Motor neuron (in vitro differentiated cells): ENCODE results near the gene FADS1. TPM values are rescaled to one million over a fixed set of nuclear protein-coding genes. Genes with fewer than 3 reads are reported as not detected.

Source experiments
- ATAC-seq, 8 experiments: fragments of 200-7000 bp; cut with Tn5 transposase; replicated peaks in 6 of 8; 2 replicates each; pipeline ENCODE4 v1.8.0; 2021; ENCODE audit warnings: mild to moderate bottlenecking in 8 of 8, moderate library complexity in 8 of 8
- H3K27ac ChIP-seq, 2 donors: fragments of 250-450 bp; sonication (Bioruptor Pico); 2 replicates each; pipeline ENCODE4 v1.9.0; 2021; ENCODE audit warnings: antibody characterized with exemption in 2 of 2, mild to moderate bottlenecking in 2 of 2, moderate library complexity in 1 of 2
- H3K4me1 ChIP-seq, 2 donors: fragments of 250-450 bp; sonication (Bioruptor Pico); replicated peaks in 1 of 2; 2 replicates each; pipeline ENCODE4 v1.6.1; 2021; ENCODE audit warnings: antibody characterized with exemption in 2 of 2, mild to moderate bottlenecking in 2 of 2, moderate library complexity in 1 of 2
- H3K4me3 ChIP-seq, 5 donors: fragments of 250-450 bp; sonication (Bioruptor Pico); 2 replicates each; pipeline ENCODE4 v1.9.0; 2021; ENCODE audit warnings: antibody characterized with exemption in 5 of 5, mild to moderate bottlenecking in 5 of 5, moderate library complexity in 4 of 5
- WGBS, 10 experiments: fragments of 450-650 bp; shearing (Covaris generic); methylation state at CpG; one replicate each; pipeline ENCODE4 v1.0.0; 2022; 5-methylcytosine and 5-hydroxymethylcytosine counted together
- in situ Hi-C, 9 experiments: fragments of 400-800 bp; cut with MboI; loops; one replicate each; pipeline ENCODE4 v1.15.0; 2021; ENCODE audit warnings: low sequenced_read_pairs in 9 of 9, low pct_unique_long_range_greater_than_20kb in 2 of 9; ENCODE audit not compliant: unreplicated experiment in 9 of 9
- total RNA-seq, 8 experiments: library from RNA; unstranded; fragments of 300-600 nt; gene quantifications; 2 replicates each; pipeline versions ENCODE4 v1.2.3 to v1.2.4, GENCODE V29; 2022

Gene FADS1
- total RNA-seq, 8 experiments from 2014 or later: 55.0 to 165 (median 116) TPM

DNA sequence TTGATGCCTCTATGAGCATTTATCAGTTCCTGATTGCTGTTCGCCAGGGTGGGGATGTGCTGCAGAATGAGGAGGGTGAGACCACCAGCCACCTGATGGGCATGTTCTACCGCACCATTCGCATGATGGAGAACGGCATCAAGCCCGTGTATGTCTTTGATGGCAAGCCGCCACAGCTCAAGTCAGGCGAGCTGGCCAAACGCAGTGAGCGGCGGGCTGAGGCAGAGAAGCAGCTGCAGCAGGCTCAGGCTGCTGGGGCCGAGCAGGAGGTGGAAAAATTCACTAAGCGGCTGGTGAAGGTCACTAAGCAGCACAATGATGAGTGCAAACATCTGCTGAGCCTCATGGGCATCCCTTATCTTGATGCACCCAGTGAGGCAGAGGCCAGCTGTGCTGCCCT is 21.3 kb downstream of the FADS1 start:
- in situ Hi-C loops: loop anchor here in 1 of 9 experiments (25.0 kb wide), 1 partner anchor 317 kb away; the partner anchor contains the start of gene INCENP
- Histone ChIP-seq H3K4me3 (no peak overlapping the region), H3K27ac (no peak overlapping the region), H3K4me1 (peaks cover 4 to 14% of the 10 kb centered on the region in 2 donors)
- ATAC-seq: no peak
- 75 to 92% (median 81%) methylated on average over 1 to 6 of the region's 12 CpGs; no CpG with 5 or more reads in 4 of the 10 experiments for WGBS, 10 experiments

GRCh38 chr11:61794579-61794978 is 22.2 kb downstream of the FADS1 start:
- Histone ChIP-seq H3K4me3 (no peak overlapping the region), H3K4me1 (peaks cover 4 to 14% of the 10 kb centered on the region in 2 donors), H3K27ac (no peak overlapping the region)
- 72 to 100% (median 96%) methylated on average over 1 to 4 of the region's 4 CpGs; no CpG with 5 or more reads in 1 of the 10 experiments for WGBS, 10 experiments
- no peak for ATAC-seq
- in situ Hi-C loops: loop anchor here in 1 of 9 experiments (25.0 kb wide), 1 partner anchor 318 kb away; the partner anchor contains the start of gene INCENP

- ATAC-seq: no peak
- H3K27ac ChIP-seq: no peak overlapping the region
- peak overlapping the region in 3 of 5 donors; percentile 72 to 94 (median 87) for H3K4me3 ChIP-seq
- peaks cover 4 to 14% of the 10 kb centered on the region in 2 donors for H3K4me1 ChIP-seq
- WGBS, 10 experiments: 0 to 71% (median 27%) methylated on average over 1 to 3 of the region's 3 CpGs; no CpG with 5 or more reads in 3 of the 10 experiments
- in situ Hi-C loops: loop anchor here in 1 of 9 experiments (25.0 kb wide), 1 partner anchor 318 kb away; the partner anchor contains the start of gene INCENP
Measured at GRCh38 chr11:61793829-61794204, 23.0 kb downstream of the FADS1 start.

DNA sequence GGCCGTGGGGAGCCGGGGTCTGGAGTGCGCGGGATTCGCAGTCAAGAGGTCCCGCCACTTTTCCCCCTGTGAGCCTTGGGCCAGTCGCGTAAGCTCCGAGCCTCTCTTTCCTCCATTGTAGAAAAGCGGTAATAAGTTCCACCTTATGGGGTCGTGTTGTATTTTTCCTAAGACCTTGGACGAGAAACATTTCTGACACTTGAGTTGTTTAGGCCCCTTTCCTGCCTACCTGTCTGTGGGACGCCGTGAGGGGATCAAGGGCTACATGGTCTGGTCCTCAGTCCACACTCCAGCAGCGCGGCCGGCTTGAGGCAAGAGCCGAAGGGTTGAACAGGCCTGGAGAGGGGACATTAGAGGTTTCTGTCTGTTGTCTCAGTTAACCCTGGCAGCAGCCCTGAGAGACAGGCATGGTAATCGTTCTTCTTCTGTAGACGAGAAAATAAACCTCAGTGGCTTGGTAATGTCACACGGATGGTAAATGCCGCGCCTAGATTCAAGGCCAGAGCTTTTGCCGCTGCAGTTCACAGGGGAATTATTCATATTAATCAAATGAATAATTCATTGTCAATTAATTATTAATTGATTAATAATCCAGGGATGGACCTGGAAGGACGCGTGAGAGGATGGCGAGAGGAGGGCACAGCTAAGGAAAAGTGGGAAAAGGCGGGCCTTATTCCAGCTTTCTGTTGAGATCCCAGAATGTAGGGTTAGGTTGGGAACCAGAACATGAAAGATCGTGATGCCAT is 23.5 kb downstream of the FADS1 start:
- ATAC-seq: peak in 3 of 8 experiments; percentile 5 to 32 (median 8)
- 0 to 40% (median 2%) methylated on average over 1 to 15 of the region's 29 CpGs for WGBS, 10 experiments
- Histone ChIP-seq H3K4me1 (peaks cover 4 to 14% of the 10 kb centered on the region in 2 donors), H3K27ac (peak overlapping the region; percentile 99 to 100), H3K4me3 (peak overlapping the region; percentile 72 to 94 (median 76))
- in situ Hi-C loops: loop anchor here in 1 of 9 experiments (25.0 kb wide), 1 partner anchor 319 kb away; the partner anchor contains the start of gene INCENP

- H3K4me3 ChIP-seq: peak within 1 kb of the TSS; percentile 72 to 94 (median 76)
- WGBS, 10 experiments: 0% methylated on average over 1 to 2 of the region's 61 CpGs; no CpG with 5 or more reads in 8 of the 10 experiments
- in situ Hi-C loops: loop anchor here in 1 of 9 experiments (25.0 kb wide), 1 partner anchor 320 kb away; the partner anchor contains the start of gene INCENP
- peak; percentile 84 to 89 (median 87) for ATAC-seq
- H3K27ac ChIP-seq: peak within 1 kb of the TSS; percentile 99 to 100
- H3K4me1 ChIP-seq: peaks cover 4 to 13% of the 10 kb centered on the region in 2 donors
Measured at GRCh38 chr11:61792310-61793082, 24.3 kb downstream of the FADS1 start, which contains the start of the genes FEN1 and TMEM258. Gene FEN1 (plus strand): TSS chr11:61792911. CDS start chr11:61795362, 2,451 bp downstream. Gene TMEM258 (minus strand): TSS chr11:61792599. CDS start chr11:61792558, 41 bp downstream.

DNA sequence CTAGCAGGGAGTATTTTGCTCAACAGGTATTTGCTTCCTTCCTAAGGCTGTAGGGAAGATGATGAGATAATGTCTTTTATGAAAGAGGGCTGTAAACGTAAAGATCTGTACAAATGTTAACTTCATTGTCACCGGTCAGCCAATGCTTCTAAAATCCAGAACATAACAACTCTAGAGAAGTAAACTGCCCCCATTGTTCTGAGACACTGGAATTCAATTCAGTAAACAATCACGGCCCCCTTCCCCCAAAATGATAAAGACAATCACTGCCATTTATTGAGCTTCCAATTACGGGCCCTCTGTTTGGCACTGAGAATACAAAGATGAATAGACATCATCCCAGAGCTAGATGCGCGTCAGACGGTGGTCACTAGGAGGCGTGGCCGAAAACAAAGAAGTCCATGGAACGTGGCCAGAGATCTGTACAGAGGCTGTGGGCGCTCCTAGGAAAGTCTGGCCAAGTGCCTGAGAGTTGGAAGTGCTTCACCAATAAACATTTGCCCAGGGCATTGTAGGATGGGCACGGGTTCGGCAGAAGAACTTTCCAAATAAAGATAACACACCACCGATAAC is 25.0 kb downstream of the FADS1 start:
- 0 to 33% (median 8%) methylated on average over 1 to 9 of the region's 14 CpGs for WGBS, 10 experiments
- Histone ChIP-seq H3K27ac (peak overlapping the region; percentile 99 to 100), H3K4me1 (peaks cover 4 to 11% of the 10 kb centered on the region in 2 donors), H3K4me3 (peak overlapping the region; percentile 72 to 94 (median 76))
- in situ Hi-C loops: loop anchor here in 1 of 9 experiments (25.0 kb wide), 1 partner anchor 320 kb away; the partner anchor contains the start of gene INCENP
- ATAC-seq: peak; percentile 52 to 77 (median 74)

GRCh38 chr11:61787928-61788491 is 28.8 kb downstream of the FADS1 start:
- Histone ChIP-seq H3K27ac (no peak overlapping the region), H3K4me1 (peaks cover 0 to 6% of the 10 kb centered on the region in 2 donors), H3K4me3 (no peak overlapping the region)
- peak in 2 of 8 experiments; percentile 4 for ATAC-seq
- WGBS, 10 experiments: 30 to 66% (median 49%) methylated on average over 2 to 6 of the region's 9 CpGs; no CpG with 5 or more reads in 3 of the 10 experiments
- in situ Hi-C loops: loop anchor here in 1 of 9 experiments (25.0 kb wide), 1 partner anchor 324 kb away; the partner anchor contains the start of gene INCENP

DNA sequence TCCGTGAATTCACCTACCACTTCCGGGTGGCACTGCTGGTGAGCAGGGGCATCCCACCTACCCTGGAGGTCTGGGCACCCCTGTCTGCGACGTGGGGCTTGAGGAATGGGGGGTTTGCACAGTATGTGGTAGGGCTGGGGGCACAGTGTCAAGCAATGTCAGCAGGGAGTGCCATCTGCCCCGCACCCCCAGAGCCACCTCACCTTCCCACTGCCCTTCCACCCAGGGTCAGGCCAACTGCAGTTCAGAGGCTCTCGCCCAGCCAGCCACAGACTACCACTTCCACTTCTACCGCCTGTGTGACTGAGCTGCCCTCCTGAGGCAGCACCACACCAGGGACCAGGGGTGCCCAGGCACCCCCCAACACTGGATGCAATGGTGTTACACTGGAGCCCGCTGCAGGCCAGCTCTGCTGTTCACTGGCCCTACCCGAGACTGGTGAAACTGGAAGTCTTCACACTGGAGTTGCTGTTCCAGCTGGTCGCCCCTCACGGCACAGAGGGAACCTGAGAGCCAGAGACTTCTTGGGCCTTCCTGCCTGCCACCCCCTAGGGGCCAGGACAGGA is 30.9 kb downstream of the FADS1 start:
- in situ Hi-C loops: loop anchor here in 1 of 9 experiments (25.0 kb wide), 1 partner anchor 326 kb away; the partner anchor contains the start of gene INCENP
- ATAC-seq: peak in 3 of 8 experiments; percentile 3 to 6 (median 5)
- Histone ChIP-seq H3K27ac (no peak overlapping the region), H3K4me3 (no peak overlapping the region), H3K4me1 (no peaks in the 10 kb centered on the region)
- 80 to 100% (median 100%) methylated on average over 1 to 5 of the region's 11 CpGs; no CpG with 5 or more reads in 6 of the 10 experiments for WGBS, 10 experiments

DNA sequence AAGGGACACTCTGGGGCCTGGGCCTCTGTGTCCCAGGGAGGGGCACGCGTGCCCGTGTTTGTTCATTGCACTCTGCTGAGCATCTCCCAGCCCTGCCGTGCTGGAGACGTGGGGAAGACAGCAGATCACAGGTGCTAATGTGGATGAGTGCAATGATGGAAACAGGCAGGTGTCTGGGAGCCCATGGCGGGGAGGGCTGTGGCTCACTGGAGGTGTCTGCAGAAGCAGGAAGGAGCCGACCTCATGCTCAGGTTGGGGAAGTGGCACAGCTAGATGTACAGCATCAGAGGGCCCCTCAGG is 32.3 kb downstream of the FADS1 start:
- Histone ChIP-seq H3K27ac (no peak overlapping the region), H3K4me3 (no peak overlapping the region), H3K4me1 (no peaks in the 10 kb centered on the region)
- 50 to 100% methylated on average over 2 of the region's 7 CpGs; no CpG with 5 or more reads in 8 of the 10 experiments for WGBS, 10 experiments
- in situ Hi-C loops: loop anchor here in 1 of 9 experiments (25.0 kb wide), 1 partner anchor 328 kb away; the partner anchor contains the start of gene INCENP
- no peak for ATAC-seq

GRCh38 chr11:61783717-61784505 is 32.9 kb downstream of the FADS1 start:
- Histone ChIP-seq H3K27ac (no peak overlapping the region), H3K4me3 (no peak overlapping the region), H3K4me1 (no peaks in the 10 kb centered on the region)
- peak in 1 of 8 experiments; percentile 10 for ATAC-seq
- 40 to 83% (median 72%) methylated on average over 1 to 6 of the region's 13 CpGs; no CpG with 5 or more reads in 7 of the 10 experiments for WGBS, 10 experiments
- in situ Hi-C loops: loop anchor here in 1 of 9 experiments (25.0 kb wide), 1 partner anchor 328 kb away; the partner anchor contains the start of gene INCENP

DNA sequence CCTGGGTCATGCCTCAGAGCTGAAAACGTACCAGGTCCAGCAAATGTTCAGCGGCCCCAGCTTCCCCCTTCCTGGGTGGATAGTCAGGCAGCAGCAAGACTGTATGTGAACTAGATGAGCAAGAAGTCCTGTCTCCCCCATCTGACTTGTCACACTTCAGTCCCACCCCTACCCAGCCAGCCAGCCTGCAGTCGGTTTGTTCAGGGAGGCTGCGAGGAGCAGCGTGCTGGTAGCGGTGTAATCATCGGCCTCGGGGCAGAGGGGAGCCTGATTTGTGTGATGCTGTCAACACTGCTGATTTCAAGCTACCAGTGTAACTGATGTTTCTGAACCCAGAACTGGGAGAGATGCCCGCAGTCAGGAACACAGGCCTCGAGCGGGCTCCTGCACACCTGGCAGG is 34.0 kb downstream of the FADS1 start:
- in situ Hi-C loops: loop anchor here in 1 of 9 experiments (25.0 kb wide), 1 partner anchor 329 kb away; the partner anchor contains the start of gene INCENP

More for the DNA sequence above, 34.0 kb downstream of the FADS1 start:
- Histone ChIP-seq H3K27ac (no peak overlapping the region), H3K4me1 (no peaks in the 10 kb centered on the region), H3K4me3 (no peak overlapping the region)
- 56 to 100% (median 80%) methylated on average over 1 to 6 of the region's 11 CpGs; no CpG with 5 or more reads in 7 of the 10 experiments for WGBS, 10 experiments
- ATAC-seq: peak in 2 of 8 experiments; percentile 14 to 60
